Peyer's patch (tissue), 4 donors: ENCODE data around the gene ASPSCR1.

Source experiments
- POLR2A ChIP-seq, 2 donors: fragments of 450-650 bp; IDR thresholded peaks; one replicate each; pipeline ENCODE4 v1.5.1; 2017; ENCODE audit warnings: antibody characterized with exemption in 2 of 2, mild to moderate bottlenecking in 2 of 2, moderate library complexity in 2 of 2
- TF ChIP-seq, protein P1 (sequence below), 6 experiments: fragments of 450-650 bp in 4 of 6; fragments of 200-600 bp in 2 of 6; sonication (generic) in 1 of 6; IDR thresholded peaks; one replicate each; pipeline ENCODE4 v1.5.1; 2017 to 2019; ENCODE audit warnings: antibody characterized with exemption in 6 of 6, mild to moderate bottlenecking in 3 of 6, moderate library complexity in 1 of 6

DNA sequence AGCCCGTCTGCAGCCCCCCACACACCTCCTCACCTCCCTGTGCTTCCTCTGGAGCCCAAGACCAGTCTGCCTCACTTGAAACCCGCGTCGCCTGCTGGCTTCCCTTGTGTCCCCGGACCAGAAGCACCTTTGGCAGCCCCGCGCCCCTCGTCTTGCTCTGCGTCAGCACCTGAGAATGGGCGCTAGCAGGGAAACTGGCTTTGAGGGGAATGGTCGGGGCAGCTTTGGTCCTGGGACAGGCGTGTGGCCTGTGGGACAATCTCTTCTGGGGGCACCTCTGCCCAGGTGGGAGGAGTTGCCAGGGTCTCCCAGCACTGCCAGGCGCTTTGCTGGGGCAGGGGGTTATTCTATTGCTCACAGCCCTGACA is 46.3 kb upstream of the ASPSCR1 start:
- TF ChIP-seq POLR2A (IDR thresholded peaks at IDR 0.05) = no peak
- TF ChIP-seq, protein P1, sequence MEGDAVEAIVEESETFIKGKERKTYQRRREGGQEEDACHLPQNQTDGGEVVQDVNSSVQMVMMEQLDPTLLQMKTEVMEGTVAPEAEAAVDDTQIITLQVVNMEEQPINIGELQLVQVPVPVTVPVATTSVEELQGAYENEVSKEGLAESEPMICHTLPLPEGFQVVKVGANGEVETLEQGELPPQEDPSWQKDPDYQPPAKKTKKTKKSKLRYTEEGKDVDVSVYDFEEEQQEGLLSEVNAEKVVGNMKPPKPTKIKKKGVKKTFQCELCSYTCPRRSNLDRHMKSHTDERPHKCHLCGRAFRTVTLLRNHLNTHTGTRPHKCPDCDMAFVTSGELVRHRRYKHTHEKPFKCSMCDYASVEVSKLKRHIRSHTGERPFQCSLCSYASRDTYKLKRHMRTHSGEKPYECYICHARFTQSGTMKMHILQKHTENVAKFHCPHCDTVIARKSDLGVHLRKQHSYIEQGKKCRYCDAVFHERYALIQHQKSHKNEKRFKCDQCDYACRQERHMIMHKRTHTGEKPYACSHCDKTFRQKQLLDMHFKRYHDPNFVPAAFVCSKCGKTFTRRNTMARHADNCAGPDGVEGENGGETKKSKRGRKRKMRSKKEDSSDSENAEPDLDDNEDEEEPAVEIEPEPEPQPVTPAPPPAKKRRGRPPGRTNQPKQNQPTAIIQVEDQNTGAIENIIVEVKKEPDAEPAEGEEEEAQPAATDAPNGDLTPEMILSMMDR (IDR thresholded peaks at IDR 0.05) = no peak
